22Rv1 (cell line): ENCODE results near the gene DAB1.

ENCODE experiments used
- ZFX ChIP-seq: fragments of 450-650 bp; IDR thresholded peaks from 2 replicates; pipeline ENCODE4 v1.6.1; 2017; ENCODE audit warnings: antibody characterized with exemption, borderline replicate concordance
- TF ChIP-seq, protein P1 (sequence below): fragments of 450-650 bp; IDR thresholded peaks from 2 replicates; pipeline ENCODE4 v1.5.1; 2017; ENCODE audit warnings: mild to moderate bottlenecking

- TF ChIP-seq, protein P1, sequence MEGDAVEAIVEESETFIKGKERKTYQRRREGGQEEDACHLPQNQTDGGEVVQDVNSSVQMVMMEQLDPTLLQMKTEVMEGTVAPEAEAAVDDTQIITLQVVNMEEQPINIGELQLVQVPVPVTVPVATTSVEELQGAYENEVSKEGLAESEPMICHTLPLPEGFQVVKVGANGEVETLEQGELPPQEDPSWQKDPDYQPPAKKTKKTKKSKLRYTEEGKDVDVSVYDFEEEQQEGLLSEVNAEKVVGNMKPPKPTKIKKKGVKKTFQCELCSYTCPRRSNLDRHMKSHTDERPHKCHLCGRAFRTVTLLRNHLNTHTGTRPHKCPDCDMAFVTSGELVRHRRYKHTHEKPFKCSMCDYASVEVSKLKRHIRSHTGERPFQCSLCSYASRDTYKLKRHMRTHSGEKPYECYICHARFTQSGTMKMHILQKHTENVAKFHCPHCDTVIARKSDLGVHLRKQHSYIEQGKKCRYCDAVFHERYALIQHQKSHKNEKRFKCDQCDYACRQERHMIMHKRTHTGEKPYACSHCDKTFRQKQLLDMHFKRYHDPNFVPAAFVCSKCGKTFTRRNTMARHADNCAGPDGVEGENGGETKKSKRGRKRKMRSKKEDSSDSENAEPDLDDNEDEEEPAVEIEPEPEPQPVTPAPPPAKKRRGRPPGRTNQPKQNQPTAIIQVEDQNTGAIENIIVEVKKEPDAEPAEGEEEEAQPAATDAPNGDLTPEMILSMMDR = no peak
- no peak for TF ChIP-seq ZFX
Observed at GRCh38 chr1:57086154-57086553, 337.7 kb downstream of the DAB1 start.
